ENCODE data around the gene TTC22. TPM values are rescaled to one million over a fixed set of nuclear protein-coding genes. Genes with fewer than 3 reads are reported as not detected.
A peak's percentile ranks its signal among the peaks of the same experiment; 100 is the strongest.

Gene TTC22
- total RNA-seq, 1 donor from 2014 or later, result 7.4 TPM

GRCh38 chr1:54813485-54814125 lies 12.5 kb upstream of the TTC22 start:
- DNase-seq (ENCODE audit: low read depth), result no peak
- TF ChIP-seq, protein P1, sequence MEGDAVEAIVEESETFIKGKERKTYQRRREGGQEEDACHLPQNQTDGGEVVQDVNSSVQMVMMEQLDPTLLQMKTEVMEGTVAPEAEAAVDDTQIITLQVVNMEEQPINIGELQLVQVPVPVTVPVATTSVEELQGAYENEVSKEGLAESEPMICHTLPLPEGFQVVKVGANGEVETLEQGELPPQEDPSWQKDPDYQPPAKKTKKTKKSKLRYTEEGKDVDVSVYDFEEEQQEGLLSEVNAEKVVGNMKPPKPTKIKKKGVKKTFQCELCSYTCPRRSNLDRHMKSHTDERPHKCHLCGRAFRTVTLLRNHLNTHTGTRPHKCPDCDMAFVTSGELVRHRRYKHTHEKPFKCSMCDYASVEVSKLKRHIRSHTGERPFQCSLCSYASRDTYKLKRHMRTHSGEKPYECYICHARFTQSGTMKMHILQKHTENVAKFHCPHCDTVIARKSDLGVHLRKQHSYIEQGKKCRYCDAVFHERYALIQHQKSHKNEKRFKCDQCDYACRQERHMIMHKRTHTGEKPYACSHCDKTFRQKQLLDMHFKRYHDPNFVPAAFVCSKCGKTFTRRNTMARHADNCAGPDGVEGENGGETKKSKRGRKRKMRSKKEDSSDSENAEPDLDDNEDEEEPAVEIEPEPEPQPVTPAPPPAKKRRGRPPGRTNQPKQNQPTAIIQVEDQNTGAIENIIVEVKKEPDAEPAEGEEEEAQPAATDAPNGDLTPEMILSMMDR (IDR thresholded peaks at IDR 0.05; ENCODE audit: insufficient read depth, low read length, severe bottlenecking), result no peak
- FAIRE-seq, result no peak
- H3K27me3 ChIP-seq (ENCODE audit: control insufficient read depth, insufficient read depth, low read length), result peaks cover 2% of the 10 kb centered on the region
- no peaks in the 10 kb centered on the region for H3K36me3 ChIP-seq (ENCODE audit: control insufficient read depth, insufficient read depth, low read length)
- no peak overlapping the region for H3K4me3 ChIP-seq (ENCODE audit: low read depth, low read length)

DNA sequence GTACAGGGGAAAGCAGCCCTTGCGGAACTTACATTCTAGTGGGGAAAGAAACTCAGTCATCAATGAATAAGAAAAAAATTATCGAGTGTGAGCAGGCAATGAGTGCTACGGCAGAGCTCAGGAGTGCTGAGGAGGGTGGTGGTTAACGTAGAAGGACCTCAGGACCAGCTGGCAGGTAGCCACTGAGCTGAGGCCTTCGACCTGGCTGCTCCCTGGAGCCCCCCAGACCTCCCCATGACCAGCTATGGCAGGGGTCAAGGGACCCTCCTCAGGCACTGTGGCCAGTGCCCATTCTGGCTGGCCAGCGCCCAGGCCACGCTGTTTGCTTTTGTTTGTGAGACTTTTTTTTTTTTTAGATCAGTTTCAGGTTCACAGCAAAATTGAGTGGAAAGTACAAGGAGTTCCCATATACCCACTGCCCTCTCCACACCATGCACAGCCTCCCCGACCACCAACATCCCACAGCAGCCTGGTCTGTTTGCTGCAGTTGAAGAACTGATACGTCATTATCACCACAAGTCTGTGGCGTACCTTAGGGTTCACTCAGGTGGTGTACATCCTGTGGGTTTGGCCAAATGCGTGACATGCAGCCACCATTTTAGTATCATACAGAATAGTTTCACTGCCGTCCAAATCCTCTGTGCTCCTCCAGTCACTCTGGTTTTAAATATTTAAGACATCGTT lies 11.8 kb upstream of the TTC22 start:
- H3K4me3 ChIP-seq (ENCODE audit: low read depth, low read length), result no peak overlapping the region
- TF ChIP-seq, protein P1 (IDR thresholded peaks at IDR 0.05; ENCODE audit: insufficient read depth, low read length, severe bottlenecking), result no peak
- no peak for FAIRE-seq
- no peaks in the 10 kb centered on the region for H3K36me3 ChIP-seq (ENCODE audit: control insufficient read depth, insufficient read depth, low read length)
- DNase-seq (ENCODE audit: low read depth), result no peak
- peaks cover 2% of the 10 kb centered on the region for H3K27me3 ChIP-seq (ENCODE audit: control insufficient read depth, insufficient read depth, low read length)

GRCh38 chr1:54811739-54812655 lies 10.9 kb upstream of the TTC22 start:
- TF ChIP-seq, protein P1 (IDR thresholded peaks at IDR 0.05; ENCODE audit: insufficient read depth, low read length, severe bottlenecking), result no peak
- Histone ChIP-seq H3K36me3 (ENCODE audit: control insufficient read depth, insufficient read depth, low read length) (no peaks in the 10 kb centered on the region), H3K27me3 (ENCODE audit: control insufficient read depth, insufficient read depth, low read length) (peaks cover 2% of the 10 kb centered on the region), H3K4me3 (ENCODE audit: low read depth, low read length) (no peak overlapping the region)
- FAIRE-seq (no peak), DNase-seq (ENCODE audit: low read depth) (no peak)

GRCh38 chr1:54811066-54811465 lies 9.9 kb upstream of the TTC22 start:
- TF ChIP-seq, protein P1 (IDR thresholded peaks at IDR 0.05; ENCODE audit: insufficient read depth, low read length, severe bottlenecking), result no peak
- FAIRE-seq (peak; percentile 96), DNase-seq (ENCODE audit: low read depth) (no peak)
- H3K36me3 ChIP-seq (ENCODE audit: control insufficient read depth, insufficient read depth, low read length), result no peaks in the 10 kb centered on the region
- peaks cover 2% of the 10 kb centered on the region for H3K27me3 ChIP-seq (ENCODE audit: control insufficient read depth, insufficient read depth, low read length)
- H3K4me3 ChIP-seq (ENCODE audit: low read depth, low read length), result no peak overlapping the region

DNA sequence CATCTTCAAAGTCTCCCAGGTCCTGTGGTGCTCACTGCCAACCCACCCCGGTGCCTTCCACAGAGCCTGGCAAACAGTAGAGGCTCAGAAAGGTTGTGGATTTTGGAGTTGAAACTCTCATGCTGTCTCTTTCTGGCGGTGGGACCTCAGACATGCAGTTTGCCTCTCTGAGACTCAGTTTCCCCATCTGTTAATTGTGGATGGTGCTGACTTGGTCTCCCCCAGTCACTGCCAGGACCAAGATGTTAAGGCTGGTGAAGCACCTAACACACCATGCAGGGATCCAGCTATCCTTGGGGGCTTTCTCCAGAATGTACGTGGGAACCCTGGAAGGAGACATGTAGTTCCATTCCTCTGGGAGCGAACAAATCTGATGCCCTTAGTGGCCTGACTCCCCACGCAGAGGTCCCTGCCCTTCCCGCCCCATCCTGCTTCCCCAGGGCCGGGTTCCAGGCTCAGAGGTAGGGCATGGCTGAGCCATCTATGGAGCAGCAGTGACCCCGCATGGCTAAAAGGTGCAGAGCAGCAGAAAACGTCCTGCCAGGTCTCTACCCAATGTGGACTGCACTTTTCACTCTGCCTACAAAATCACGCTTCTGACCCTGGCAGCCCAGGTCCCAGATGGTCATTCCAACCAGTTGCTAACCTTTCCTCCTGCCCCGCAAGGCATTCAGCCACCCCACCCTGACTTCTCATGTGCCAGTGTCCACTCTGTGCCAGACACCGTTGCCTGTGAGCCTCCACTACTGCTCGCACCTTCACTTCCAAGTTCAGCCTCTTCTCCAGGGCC lies 9.2 kb upstream of the TTC22 start:
- Histone ChIP-seq H3K36me3 (ENCODE audit: control insufficient read depth, insufficient read depth, low read length) (no peaks in the 10 kb centered on the region), H3K4me3 (ENCODE audit: low read depth, low read length) (no peak overlapping the region), H3K27me3 (ENCODE audit: control insufficient read depth, insufficient read depth, low read length) (no peaks in the 10 kb centered on the region)
- DNase-seq (ENCODE audit: low read depth), result peak; percentile 43
- TF ChIP-seq, protein P1 (IDR thresholded peaks at IDR 0.05; ENCODE audit: insufficient read depth, low read length, severe bottlenecking), result peak; percentile 98
- no peak for FAIRE-seq

Measured in bronchial epithelial cell (primary cell).